A673 (cell line): ENCODE measurements around the gene RRP1.

Experiments used
- CTCF ChIP-seq: fragments of 300-800, 200-600 bp; sonication (generic); conservative IDR thresholded peaks from 2 replicates; pipeline ENCODE4 v1.5.1; 2017; ENCODE audit warnings: low read depth, mild to moderate bottlenecking, antibody characterized with exemption, low read length, moderate library complexity, mixed read lengths
- EZH2 ChIP-seq: fragments of 200-600 bp; sonication (generic); IDR thresholded peaks from 2 replicates; pipeline ENCODE4 v1.6.1; 2017; ENCODE audit warnings: borderline replicate concordance, low read depth, mild to moderate bottlenecking, mixed read lengths, antibody characterized with exemption, low read length; ENCODE audit not compliant: poor library complexity, severe bottlenecking

- TF ChIP-seq CTCF (no peak), EZH2 (no peak)
Measured at GRCh38 chr21:43761886-43762285, 27.5 kb upstream of the RRP1 start.
